Measurements from ENCODE around the gene FAM120A. TPM values are rescaled to one million over a fixed set of nuclear protein-coding genes. Genes with fewer than 3 reads are reported as not detected.

The FAM120A gene
- polyA plus RNA-seq, 1 experiment: 83.7 TPM

GRCh38 chr9:93574091-93574899 is 122.8 kb downstream of the FAM120A start:
- TF ChIP-seq CTCF (IDR thresholded peaks at IDR 0.05; ENCODE audit: low read depth, low read length): no peak
- POLR2A ChIA-PET: interaction anchor here (0.6 kb wide), 1 partner anchor 454 kb away, joined by 3 read pairs; no protein-coding TSS in a partner anchor
- CTCF ChIA-PET: interaction anchor here (1.5 to 2.1 kb wide), 2 partner anchors 8 to 388 kb away, joined by 4 to 22 read pairs; no protein-coding TSS in a partner anchor
- Histone ChIP-seq H3K27me3 (ENCODE audit: control insufficient read depth, insufficient read depth, low read length) (no peaks in the 10 kb centered on the region), H3K27ac (ENCODE audit: low read depth, low read length) (no peak overlapping the region), H3K4me3 (ENCODE audit: low read depth, low read length) (no peak overlapping the region), H3K9me3 (ENCODE audit: control insufficient read depth, insufficient read depth, low read length) (peaks cover 3% of the 10 kb centered on the region; the same call in 1 of the 2 replicates)
- DNase-seq (ENCODE audit: low read depth, low spot score): no peak

- CTCF ChIA-PET: interaction anchor here (1.5 to 2.1 kb wide), 2 partner anchors 9 to 387 kb away, joined by 4 to 22 read pairs; no protein-coding TSS in a partner anchor
- Histone ChIP-seq H3K9me3 (ENCODE audit: control insufficient read depth, insufficient read depth, low read length) (peaks cover 3% of the 10 kb centered on the region; the same call in 1 of the 2 replicates), H3K27ac (ENCODE audit: low read depth, low read length) (peak overlapping the region; percentile 47), H3K27me3 (ENCODE audit: control insufficient read depth, insufficient read depth, low read length) (no peaks in the 10 kb centered on the region), H3K4me3 (ENCODE audit: low read depth, low read length) (peak overlapping the region; percentile 66)
- DNase-seq (ENCODE audit: low read depth, low spot score): no peak
- POLR2A ChIA-PET: interaction anchor here (0.6 to 1.1 kb wide), 3 partner anchors 8 to 273 kb away, joined by 3 to 7 read pairs (median 4); no protein-coding TSS in a partner anchor
- TF ChIP-seq CTCF (IDR thresholded peaks at IDR 0.05; ENCODE audit: low read depth, low read length): no peak
Measured at GRCh38 chr9:93574900-93575795, 123.7 kb downstream of the FAM120A start.

GRCh38 chr9:93575796-93576257 is 124.3 kb downstream of the FAM120A start:
- H3K4me3 ChIP-seq (ENCODE audit: low read depth, low read length): peak overlapping the region; percentile 66
- H3K9me3 ChIP-seq (ENCODE audit: control insufficient read depth, insufficient read depth, low read length): peaks cover 3% of the 10 kb centered on the region; the same call in 1 of the 2 replicates
- H3K27ac ChIP-seq (ENCODE audit: low read depth, low read length): peak overlapping the region; percentile 47
- DNase-seq (ENCODE audit: low read depth, low spot score): no peak
- POLR2A ChIA-PET: interaction anchor here (0.6 to 1.1 kb wide), 3 partner anchors 9 to 273 kb away, joined by 3 to 7 read pairs (median 4); no protein-coding TSS in a partner anchor
- no peaks in the 10 kb centered on the region for H3K27me3 ChIP-seq (ENCODE audit: control insufficient read depth, insufficient read depth, low read length)
- CTCF ChIA-PET: interaction anchor here (1.5 to 2.1 kb wide), 2 partner anchors 10 to 387 kb away, joined by 4 to 22 read pairs; no protein-coding TSS in a partner anchor
- TF ChIP-seq CTCF (IDR thresholded peaks at IDR 0.05; ENCODE audit: low read depth, low read length): no peak

- H3K27ac ChIP-seq (ENCODE audit: low read depth, low read length): peak within 1 kb of the TSS; percentile 47
- no peak for DNase-seq (ENCODE audit: low read depth, low spot score)
Measured at GRCh38 chr9:93576258-93577077, 125.0 kb downstream of the FAM120A start, which contains the start of gene PHF2. TSS of gene PHF2 (plus strand) at chr9:93576584. CDS start at chr9:93576774, 190 bp downstream.

More at GRCh38 chr9:93576258-93577077, 125.0 kb downstream of the FAM120A start, which contains the start of gene PHF2:
- POLR2A ChIA-PET: interaction anchor here (0.6 to 1.1 kb wide), 3 partner anchors 9 to 274 kb away, joined by 3 to 7 read pairs (median 4); no protein-coding TSS in a partner anchor
- peak within 1 kb of the TSS; percentile 67 for H3K4me3 ChIP-seq (ENCODE audit: low read depth, low read length)
- H3K9me3 ChIP-seq (ENCODE audit: control insufficient read depth, insufficient read depth, low read length): peaks cover 2% of the 10 kb centered on the region; the same call in 1 of the 2 replicates
- CTCF ChIA-PET: interaction anchor here (2.1 kb wide), 1 partner anchor 10 kb away, joined by 22 read pairs; no protein-coding TSS in a partner anchor
- TF ChIP-seq CTCF (IDR thresholded peaks at IDR 0.05; ENCODE audit: low read depth, low read length): no peak
- H3K27me3 ChIP-seq (ENCODE audit: control insufficient read depth, insufficient read depth, low read length): no peaks in the 10 kb centered on the region

Data from AG04450 (cell line).